HepG2 (cell line): ENCODE measurements around the gene RAB3D. TPM values are rescaled to one million over a fixed set of nuclear protein-coding genes. Genes with fewer than 3 reads are reported as not detected.
A peak's percentile ranks its signal among the peaks of the same experiment; 100 is the strongest.

Experiments
- GPN1 ChIP-seq: sonication (generic); formaldehyde crosslinking; IDR thresholded peaks from 2 replicates; pipeline ENCODE4 v1.5.1; 2020; ENCODE audit warnings: missing genetic modification reagents, borderline replicate concordance
- GTF3A ChIP-seq: sonication (generic); formaldehyde crosslinking; conservative IDR thresholded peaks from 2 replicates; pipeline ENCODE4 v1.4.0; 2020; ENCODE audit warnings: mild to moderate bottlenecking, missing genetic modification reagents
- KMT2B ChIP-seq: IDR thresholded peaks from 2 replicates; pipeline ENCODE4 v1.6.1; 2016; ENCODE audit warnings: missing genetic modification reagents, missing compliant biosample characterization
- NONO ChIP-seq, 2 experiments: fragments of 450-650 bp in 1 of 2; sonication (generic) in 1 of 2; formaldehyde crosslinking in 1 of 2; IDR thresholded peaks in 1 of 2; conservative IDR thresholded peaks in 1 of 2; 2 replicates each; pipeline versions ENCODE4 v1.6.1 to v1.8.0; 2017 to 2022; ENCODE audit warnings: mild to moderate bottlenecking in 1 of 2, missing genetic modification reagents in 1 of 2, moderate library complexity in 1 of 2
- ZBTB7A ChIP-seq: sonication (generic); formaldehyde crosslinking; IDR thresholded peaks from 2 replicates; pipeline ENCODE4 v1.8.0; 2022; ENCODE audit warnings: mild to moderate bottlenecking, missing genetic modification reagents
- ZNF224 ChIP-seq: sonication (generic); formaldehyde crosslinking; IDR thresholded peaks from 2 replicates; pipeline ENCODE4 v1.5.0; 2020; ENCODE audit warnings: mild to moderate bottlenecking, missing genetic modification reagents
- ZNF326 ChIP-seq: sonication (generic); formaldehyde crosslinking; IDR thresholded peaks from 2 replicates; pipeline ENCODE4 v1.4.0; 2020; ENCODE audit warnings: missing genetic modification reagents, borderline replicate concordance
- ZNF562 ChIP-seq: sonication (generic); formaldehyde crosslinking; IDR thresholded peaks from 2 replicates; pipeline ENCODE4 v1.8.0; 2022; ENCODE audit warnings: missing genetic modification reagents, borderline replicate concordance
- ZNF577 ChIP-seq: sonication (generic); formaldehyde crosslinking; IDR thresholded peaks from 2 replicates; pipeline ENCODE4 v1.4.0; 2020; ENCODE audit warnings: mild to moderate bottlenecking, low read depth, missing genetic modification reagents, borderline replicate concordance
- ZNF672 ChIP-seq: sonication (generic); formaldehyde crosslinking; IDR thresholded peaks from 2 replicates; pipeline ENCODE4 v1.8.1; 2022; ENCODE audit warnings: missing genetic modification reagents
- ZNF788 ChIP-seq: sonication (generic); formaldehyde crosslinking; IDR thresholded peaks from 2 replicates; pipeline ENCODE4 v1.5.0; 2020; ENCODE audit warnings: mild to moderate bottlenecking, missing genetic modification reagents, borderline replicate concordance
- polyA plus RNA-seq, 8 experiments: library from polyadenylated mRNA; depleted of rRNA in 3 of 8; stranded (reverse) in 7 of 8; unstranded in 1 of 8; fragments of >200 nt; fragmentation: Illumina TruSeq in 4 of 8; extraction: Trizol in 4 of 8; gene quantifications; 2 replicates each; pipeline versions ENCODE4 v1.2.1 to v1.2.3, GENCODE V29; 2011 to 2016; ENCODE audit warnings: low read depth in 4 of 8, missing spikeins in 1 of 8, mixed read lengths in 1 of 8; ENCODE audit not compliant: insufficient read depth in 1 of 8
- total RNA-seq, 5 experiments: library from RNA; depleted of rRNA; stranded (reverse); fragments of >200 nt; fragmentation: Illumina TruSeq; extraction: Trizol; gene quantifications; 2 replicates each; pipeline ENCODE4 v1.2.3, GENCODE V29; 2016; ENCODE audit warnings: low read depth in 1 of 5
- TF ChIP-seq, protein P1 (sequence below): sonication (generic); formaldehyde crosslinking; conservative IDR thresholded peaks from 2 replicates; pipeline ENCODE4 v1.4.0; 2020; ENCODE audit warnings: mild to moderate bottlenecking, missing genetic modification reagents, moderate library complexity
- TF ChIP-seq, protein P2 (sequence below): sonication (generic); formaldehyde crosslinking; IDR thresholded peaks from 2 replicates; pipeline ENCODE4 v1.4.0; 2020; ENCODE audit warnings: low read depth, mild to moderate bottlenecking, missing genetic modification reagents
- TF ChIP-seq, protein P3 (sequence below): sonication (generic); formaldehyde crosslinking; IDR thresholded peaks from one replicate; pipeline ENCODE4 v1.5.1; 2020; ENCODE audit warnings: mild to moderate bottlenecking, missing genetic modification reagents; ENCODE audit errors: not compliant biosample characterization

RAB3D gene
- total and polyA plus RNA-seq, 2 of the 13 experiments (the other 11 are each of a cell fraction or from before 2014, with no cell fraction given) = 2.0 to 16.1 TPM

DNA sequence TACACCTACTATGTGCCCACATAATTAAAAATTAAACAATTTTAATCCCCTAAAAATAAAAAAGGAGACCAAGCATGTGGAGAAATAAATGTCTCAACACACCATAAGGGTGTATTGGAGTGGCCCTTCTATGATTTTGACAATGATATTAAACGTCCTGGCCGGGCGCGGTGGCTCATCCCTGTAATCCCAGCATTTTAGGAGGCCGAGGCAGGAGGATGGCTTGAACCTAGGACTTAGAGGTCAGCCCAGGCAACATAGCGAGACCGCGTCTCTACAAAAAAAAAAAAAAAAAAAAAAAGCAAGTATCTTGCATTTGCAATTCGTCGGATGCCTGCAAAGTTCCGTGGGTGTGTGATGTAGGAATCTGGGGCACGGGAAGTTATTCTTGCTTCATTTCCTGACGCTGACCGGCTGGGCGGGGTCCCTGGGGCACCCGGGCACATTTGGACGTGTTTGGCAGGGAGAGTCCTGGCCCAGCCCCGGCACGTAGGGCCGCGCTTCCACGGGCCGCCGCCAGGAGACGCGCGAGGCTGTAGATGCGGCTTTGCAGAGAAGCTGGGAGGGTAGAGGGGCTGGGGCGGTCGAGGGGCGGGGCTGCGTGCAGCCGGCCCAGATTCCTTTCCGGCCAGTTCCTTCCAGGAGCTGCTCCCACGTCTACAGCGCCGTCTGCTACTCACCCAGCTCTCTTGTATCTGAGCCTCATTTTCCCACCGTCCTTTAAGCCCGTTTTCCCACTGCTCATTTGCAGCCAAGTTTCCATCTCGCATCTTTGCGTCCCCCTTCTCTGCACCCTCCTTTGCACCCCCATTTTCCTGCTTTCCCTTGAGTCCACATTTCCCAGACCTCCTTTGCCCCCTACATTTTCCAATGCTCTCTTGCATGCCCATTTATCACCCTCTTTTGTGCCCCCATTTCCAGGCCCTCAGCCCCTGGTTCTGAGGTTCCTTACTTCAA, 45.7 kb downstream of the RAB3D start (continued):
- TF ChIP-seq, protein P1, sequence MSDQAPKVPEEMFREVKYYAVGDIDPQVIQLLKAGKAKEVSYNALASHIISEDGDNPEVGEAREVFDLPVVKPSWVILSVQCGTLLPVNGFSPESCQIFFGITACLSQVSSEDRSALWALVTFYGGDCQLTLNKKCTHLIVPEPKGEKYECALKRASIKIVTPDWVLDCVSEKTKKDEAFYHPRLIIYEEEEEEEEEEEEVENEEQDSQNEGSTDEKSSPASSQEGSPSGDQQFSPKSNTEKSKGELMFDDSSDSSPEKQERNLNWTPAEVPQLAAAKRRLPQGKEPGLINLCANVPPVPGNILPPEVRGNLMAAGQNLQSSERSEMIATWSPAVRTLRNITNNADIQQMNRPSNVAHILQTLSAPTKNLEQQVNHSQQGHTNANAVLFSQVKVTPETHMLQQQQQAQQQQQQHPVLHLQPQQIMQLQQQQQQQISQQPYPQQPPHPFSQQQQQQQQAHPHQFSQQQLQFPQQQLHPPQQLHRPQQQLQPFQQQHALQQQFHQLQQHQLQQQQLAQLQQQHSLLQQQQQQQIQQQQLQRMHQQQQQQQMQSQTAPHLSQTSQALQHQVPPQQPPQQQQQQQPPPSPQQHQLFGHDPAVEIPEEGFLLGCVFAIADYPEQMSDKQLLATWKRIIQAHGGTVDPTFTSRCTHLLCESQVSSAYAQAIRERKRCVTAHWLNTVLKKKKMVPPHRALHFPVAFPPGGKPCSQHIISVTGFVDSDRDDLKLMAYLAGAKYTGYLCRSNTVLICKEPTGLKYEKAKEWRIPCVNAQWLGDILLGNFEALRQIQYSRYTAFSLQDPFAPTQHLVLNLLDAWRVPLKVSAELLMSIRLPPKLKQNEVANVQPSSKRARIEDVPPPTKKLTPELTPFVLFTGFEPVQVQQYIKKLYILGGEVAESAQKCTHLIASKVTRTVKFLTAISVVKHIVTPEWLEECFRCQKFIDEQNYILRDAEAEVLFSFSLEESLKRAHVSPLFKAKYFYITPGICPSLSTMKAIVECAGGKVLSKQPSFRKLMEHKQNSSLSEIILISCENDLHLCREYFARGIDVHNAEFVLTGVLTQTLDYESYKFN (CRISPR knock-in tag) = 0 out of 2 replicates have a peak, but pooled peaks have one; percentile 18
- no peak for TF ChIP-seq ZNF326 (CRISPR knock-in tag)
- TF ChIP-seq, protein P2, sequence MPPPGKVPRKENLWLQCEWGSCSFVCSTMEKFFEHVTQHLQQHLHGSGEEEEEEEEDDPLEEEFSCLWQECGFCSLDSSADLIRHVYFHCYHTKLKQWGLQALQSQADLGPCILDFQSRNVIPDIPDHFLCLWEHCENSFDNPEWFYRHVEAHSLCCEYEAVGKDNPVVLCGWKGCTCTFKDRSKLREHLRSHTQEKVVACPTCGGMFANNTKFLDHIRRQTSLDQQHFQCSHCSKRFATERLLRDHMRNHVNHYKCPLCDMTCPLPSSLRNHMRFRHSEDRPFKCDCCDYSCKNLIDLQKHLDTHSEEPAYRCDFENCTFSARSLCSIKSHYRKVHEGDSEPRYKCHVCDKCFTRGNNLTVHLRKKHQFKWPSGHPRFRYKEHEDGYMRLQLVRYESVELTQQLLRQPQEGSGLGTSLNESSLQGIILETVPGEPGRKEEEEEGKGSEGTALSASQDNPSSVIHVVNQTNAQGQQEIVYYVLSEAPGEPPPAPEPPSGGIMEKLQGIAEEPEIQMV (CRISPR knock-in tag) = no peak
- no peak; the same call in 1 of the 2 replicates for TF ChIP-seq ZBTB7A (CRISPR knock-in tag)
- no peak for TF ChIP-seq ZNF224 (CRISPR knock-in tag)
- no peak for TF ChIP-seq GTF3A (CRISPR knock-in tag)
- peak; percentile 79; the same call in 1 of the 2 replicates for TF ChIP-seq ZNF788
- TF ChIP-seq KMT2B (CRISPR knock-in tag) = no peak
- TF ChIP-seq NONO (IDR thresholded peaks at IDR 0.05) = no peak
- TF ChIP-seq NONO (CRISPR knock-in tag; conservative IDR thresholded peaks at IDR 0.05) = no peak
- no peak for TF ChIP-seq ZNF577 (CRISPR knock-in tag)
- TF ChIP-seq ZNF672 (CRISPR knock-in tag) = no peak
- TF ChIP-seq ZNF562 (CRISPR knock-in tag) = no peak
- no peak for TF ChIP-seq GPN1 (CRISPR knock-in tag)
- TF ChIP-seq, protein P3, sequence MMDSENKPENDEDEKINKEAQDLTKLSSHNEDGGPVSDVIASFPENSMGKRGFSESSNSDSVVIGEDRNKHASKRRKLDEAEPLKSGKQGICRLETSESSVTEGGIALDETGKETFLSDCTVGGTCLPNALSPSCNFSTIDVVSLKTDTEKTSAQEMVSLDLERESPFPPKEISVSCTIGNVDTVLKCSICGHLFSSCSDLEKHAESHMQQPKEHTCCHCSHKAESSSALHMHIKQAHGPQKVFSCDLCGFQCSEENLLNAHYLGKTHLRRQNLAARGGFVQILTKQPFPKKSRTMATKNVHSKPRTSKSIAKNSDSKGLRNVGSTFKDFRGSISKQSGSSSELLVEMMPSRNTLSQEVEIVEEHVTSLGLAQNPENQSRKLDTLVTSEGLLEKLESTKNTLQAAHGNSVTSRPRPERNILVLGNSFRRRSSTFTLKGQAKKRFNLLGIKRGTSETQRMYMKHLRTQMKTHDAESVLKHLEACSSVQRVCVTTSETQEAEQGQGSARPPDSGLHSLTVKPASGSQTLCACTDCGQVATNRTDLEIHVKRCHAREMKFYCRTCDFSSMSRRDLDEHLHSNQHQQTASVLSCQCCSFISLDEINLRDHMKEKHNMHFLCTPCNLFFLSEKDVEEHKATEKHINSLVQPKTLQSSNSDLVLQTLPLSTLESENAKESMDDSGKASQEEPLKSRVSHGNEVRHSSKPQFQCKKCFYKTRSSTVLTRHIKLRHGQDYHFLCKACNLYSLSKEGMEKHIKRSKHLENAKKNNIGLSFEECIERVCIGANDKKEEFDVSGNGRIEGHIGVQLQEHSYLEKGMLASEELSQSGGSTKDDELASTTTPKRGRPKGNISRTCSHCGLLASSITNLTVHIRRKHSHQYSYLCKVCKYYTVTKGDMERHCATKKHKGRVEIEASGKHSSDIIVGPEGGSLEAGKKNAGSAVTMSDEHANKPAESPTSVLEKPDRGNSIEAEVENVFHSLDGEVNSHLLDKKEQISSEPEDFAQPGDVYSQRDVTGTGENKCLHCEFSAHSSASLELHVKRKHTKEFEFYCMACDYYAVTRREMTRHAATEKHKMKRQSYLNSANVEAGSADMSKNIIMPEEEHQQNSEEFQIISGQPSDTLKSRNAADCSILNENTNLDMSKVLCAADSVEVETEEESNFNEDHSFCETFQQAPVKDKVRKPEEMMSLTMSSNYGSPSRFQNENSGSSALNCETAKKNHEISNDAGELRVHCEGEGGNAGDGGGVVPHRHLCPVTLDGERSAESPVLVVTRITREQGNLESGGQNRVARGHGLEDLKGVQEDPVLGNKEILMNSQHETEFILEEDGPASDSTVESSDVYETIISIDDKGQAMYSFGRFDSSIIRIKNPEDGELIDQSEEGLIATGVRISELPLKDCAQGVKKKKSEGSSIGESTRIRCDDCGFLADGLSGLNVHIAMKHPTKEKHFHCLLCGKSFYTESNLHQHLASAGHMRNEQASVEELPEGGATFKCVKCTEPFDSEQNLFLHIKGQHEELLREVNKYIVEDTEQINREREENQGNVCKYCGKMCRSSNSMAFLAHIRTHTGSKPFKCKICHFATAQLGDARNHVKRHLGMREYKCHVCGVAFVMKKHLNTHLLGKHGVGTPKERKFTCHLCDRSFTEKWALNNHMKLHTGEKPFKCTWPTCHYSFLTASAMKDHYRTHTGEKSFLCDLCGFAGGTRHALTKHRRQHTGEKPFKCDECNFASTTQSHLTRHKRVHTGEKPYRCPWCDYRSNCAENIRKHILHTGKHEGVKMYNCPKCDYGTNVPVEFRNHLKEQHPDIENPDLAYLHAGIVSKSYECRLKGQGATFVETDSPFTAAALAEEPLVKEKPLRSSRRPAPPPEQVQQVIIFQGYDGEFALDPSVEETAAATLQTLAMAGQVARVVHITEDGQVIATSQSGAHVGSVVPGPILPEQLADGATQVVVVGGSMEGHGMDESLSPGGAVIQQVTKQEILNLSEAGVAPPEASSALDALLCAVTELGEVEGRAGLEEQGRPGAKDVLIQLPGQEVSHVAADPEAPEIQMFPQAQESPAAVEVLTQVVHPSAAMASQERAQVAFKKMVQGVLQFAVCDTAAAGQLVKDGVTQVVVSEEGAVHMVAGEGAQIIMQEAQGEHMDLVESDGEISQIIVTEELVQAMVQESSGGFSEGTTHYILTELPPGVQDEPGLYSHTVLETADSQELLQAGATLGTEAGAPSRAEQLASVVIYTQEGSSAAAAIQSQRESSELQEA (CRISPR knock-in tag) = no peak
